WERI-Rb-1 (cell line): ENCODE results near the gene RASEF.

Source experiments
- DNase-seq: peaks from one replicate; pipeline ENCODE4 v3.0.0-alpha.2; 2020
- H3K27ac ChIP-seq: fragments of 250-450 bp; sonication (Bioruptor Pico); 2 replicates; pipeline ENCODE4 v1.5.1; 2020; ENCODE audit warnings: mild to moderate bottlenecking, moderate library complexity
- H3K27me3 ChIP-seq: fragments of 250-450 bp; sonication (Bioruptor Pico); 2 replicates; pipeline ENCODE4 v1.5.1; 2021; ENCODE audit warnings: mild to moderate bottlenecking, low read depth, moderate library complexity; ENCODE audit not compliant: insufficient read depth, severe bottlenecking
- H3K36me3 ChIP-seq: fragments of 250-450 bp; sonication (Bioruptor Pico); 2 replicates; pipeline ENCODE4 v1.5.1; 2020; ENCODE audit warnings: mild to moderate bottlenecking, moderate library complexity
- H3K4me3 ChIP-seq: 2 replicates; pipeline ENCODE4 v1.5.1; 2011; ENCODE audit warnings: low read depth, mild to moderate bottlenecking, control low read depth, low read length
- H3K9me3 ChIP-seq: fragments of 250-450 bp; sonication (Bioruptor Pico); 2 replicates; pipeline ENCODE4 v1.5.1; 2021; ENCODE audit warnings: mild to moderate bottlenecking, moderate library complexity; ENCODE audit not compliant: severe bottlenecking
- TF ChIP-seq, protein P1 (sequence below): IDR thresholded peaks from 2 replicates; pipeline ENCODE4 v1.5.1; 2011; ENCODE audit warnings: low read depth, mild to moderate bottlenecking, control low read depth, inconsistent platforms, low read length

Gene RASEF

GRCh38 chr9:82993856-82994605, 68.9 kb downstream of the RASEF start:
- H3K36me3 ChIP-seq, result no peaks in the 10 kb centered on the region
- H3K4me3 ChIP-seq, result no peak overlapping the region
- no peaks in the 10 kb centered on the region for H3K9me3 ChIP-seq
- H3K27me3 ChIP-seq, result no peaks in the 10 kb centered on the region
- no peak overlapping the region for H3K27ac ChIP-seq
- DNase-seq, result no peak
- TF ChIP-seq, protein P1, sequence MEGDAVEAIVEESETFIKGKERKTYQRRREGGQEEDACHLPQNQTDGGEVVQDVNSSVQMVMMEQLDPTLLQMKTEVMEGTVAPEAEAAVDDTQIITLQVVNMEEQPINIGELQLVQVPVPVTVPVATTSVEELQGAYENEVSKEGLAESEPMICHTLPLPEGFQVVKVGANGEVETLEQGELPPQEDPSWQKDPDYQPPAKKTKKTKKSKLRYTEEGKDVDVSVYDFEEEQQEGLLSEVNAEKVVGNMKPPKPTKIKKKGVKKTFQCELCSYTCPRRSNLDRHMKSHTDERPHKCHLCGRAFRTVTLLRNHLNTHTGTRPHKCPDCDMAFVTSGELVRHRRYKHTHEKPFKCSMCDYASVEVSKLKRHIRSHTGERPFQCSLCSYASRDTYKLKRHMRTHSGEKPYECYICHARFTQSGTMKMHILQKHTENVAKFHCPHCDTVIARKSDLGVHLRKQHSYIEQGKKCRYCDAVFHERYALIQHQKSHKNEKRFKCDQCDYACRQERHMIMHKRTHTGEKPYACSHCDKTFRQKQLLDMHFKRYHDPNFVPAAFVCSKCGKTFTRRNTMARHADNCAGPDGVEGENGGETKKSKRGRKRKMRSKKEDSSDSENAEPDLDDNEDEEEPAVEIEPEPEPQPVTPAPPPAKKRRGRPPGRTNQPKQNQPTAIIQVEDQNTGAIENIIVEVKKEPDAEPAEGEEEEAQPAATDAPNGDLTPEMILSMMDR, result no peak

- Histone ChIP-seq H3K27ac (no peak overlapping the region), H3K9me3 (no peaks in the 10 kb centered on the region), H3K27me3 (no peaks in the 10 kb centered on the region), H3K36me3 (no peaks in the 10 kb centered on the region), H3K4me3 (no peak overlapping the region)
- no peak for DNase-seq
- TF ChIP-seq, protein P1, result no peak
Observed at GRCh38 chr9:82991671-82992070, 71.3 kb downstream of the RASEF start.

DNA sequence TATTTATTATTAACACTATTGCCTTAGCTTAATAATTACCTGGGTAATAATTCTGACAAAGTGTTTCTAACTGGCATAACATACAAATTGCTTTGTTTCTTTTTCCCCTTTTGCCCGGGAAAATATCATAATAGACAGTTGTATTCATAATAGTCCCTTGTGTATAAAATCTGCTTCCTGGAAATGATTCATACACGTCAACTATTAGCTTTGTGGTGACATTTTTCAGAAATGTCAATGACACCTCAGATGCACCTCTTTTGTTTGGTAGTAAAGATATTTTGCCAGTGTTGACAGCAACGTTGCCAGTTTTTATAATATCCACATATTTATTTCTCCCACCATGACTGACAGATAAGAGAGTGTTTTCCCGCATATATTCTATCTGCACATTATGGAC, 73.0 kb downstream of the RASEF start:
- Histone ChIP-seq H3K27ac (no peak overlapping the region), H3K4me3 (no peak overlapping the region), H3K36me3 (no peaks in the 10 kb centered on the region), H3K27me3 (no peaks in the 10 kb centered on the region), H3K9me3 (no peaks in the 10 kb centered on the region)
- no peak for DNase-seq
- TF ChIP-seq, protein P1, result no peak

- H3K36me3 ChIP-seq, result no peaks in the 10 kb centered on the region
- H3K9me3 ChIP-seq, result no peaks in the 10 kb centered on the region
- DNase-seq, result no peak
- TF ChIP-seq, protein P1, result no peak
- no peaks in the 10 kb centered on the region for H3K27me3 ChIP-seq
- no peak overlapping the region for H3K4me3 ChIP-seq
- no peak overlapping the region for H3K27ac ChIP-seq
Observed at GRCh38 chr9:82988488-82988887, 74.5 kb downstream of the RASEF start.

GRCh38 chr9:82987370-82988189, 75.4 kb downstream of the RASEF start:
- DNase-seq, result peak; percentile 17
- Histone ChIP-seq H3K27ac (no peak overlapping the region), H3K36me3 (no peaks in the 10 kb centered on the region), H3K9me3 (no peaks in the 10 kb centered on the region), H3K27me3 (no peaks in the 10 kb centered on the region), H3K4me3 (no peak overlapping the region)
- TF ChIP-seq, protein P1, result no peak
